Neural crest cell (in vitro differentiated cells): Measurements from ENCODE around the gene RUBCNL. TPM values are rescaled to one million over a fixed set of nuclear protein-coding genes. Genes with fewer than 3 reads are reported as not detected.
A peak's percentile ranks its signal among the peaks of the same experiment; 100 is the strongest.

ENCODE experiments used
- DNase-seq: peaks from one replicate; pipeline ENCODE4 v3.0.0; 2021; ENCODE audit warnings: low read depth, mixed read lengths, low spot score
- H3K27ac Mint-ChIP-seq: one replicate; pipeline ENCODE4 v1.8.0; 2021; ENCODE audit warnings: mild to moderate bottlenecking, mixed read lengths; ENCODE audit not compliant: unreplicated experiment
- H3K27me3 Mint-ChIP-seq: 2 replicates; pipeline ENCODE4 v1.8.0; 2021; ENCODE audit warnings: low read depth, mild to moderate bottlenecking, mixed read lengths
- H3K36me3 Mint-ChIP-seq: 2 replicates; pipeline ENCODE4 v1.8.0; 2021; ENCODE audit warnings: low read depth, mild to moderate bottlenecking, mixed read lengths
- H3K4me1 Mint-ChIP-seq: 2 replicates; pipeline ENCODE4 v1.8.0; 2021; ENCODE audit warnings: mixed read lengths
- H3K4me3 Mint-ChIP-seq: one replicate; pipeline ENCODE4 v1.8.0; 2021; ENCODE audit warnings: mild to moderate bottlenecking, mixed read lengths
- H3K9me3 Mint-ChIP-seq: 2 replicates; pipeline ENCODE4 v1.8.0; 2021; ENCODE audit warnings: mixed read lengths
- total RNA-seq: library from RNA; stranded (reverse); gene quantifications from 2 replicates; pipeline ENCODE4 v1.2.1, GENCODE V29; 2021
- TF ChIP-seq, protein P1 (sequence below): fragments of 200-600 bp; sonication (generic); conservative IDR thresholded peaks from 2 replicates; pipeline ENCODE4 v1.5.0; 2021; ENCODE audit warnings: antibody characterized with exemption, mild to moderate bottlenecking

The RUBCNL gene
- total RNA-seq, 1 donor from 2014 or later, result 29.7 TPM

DNA sequence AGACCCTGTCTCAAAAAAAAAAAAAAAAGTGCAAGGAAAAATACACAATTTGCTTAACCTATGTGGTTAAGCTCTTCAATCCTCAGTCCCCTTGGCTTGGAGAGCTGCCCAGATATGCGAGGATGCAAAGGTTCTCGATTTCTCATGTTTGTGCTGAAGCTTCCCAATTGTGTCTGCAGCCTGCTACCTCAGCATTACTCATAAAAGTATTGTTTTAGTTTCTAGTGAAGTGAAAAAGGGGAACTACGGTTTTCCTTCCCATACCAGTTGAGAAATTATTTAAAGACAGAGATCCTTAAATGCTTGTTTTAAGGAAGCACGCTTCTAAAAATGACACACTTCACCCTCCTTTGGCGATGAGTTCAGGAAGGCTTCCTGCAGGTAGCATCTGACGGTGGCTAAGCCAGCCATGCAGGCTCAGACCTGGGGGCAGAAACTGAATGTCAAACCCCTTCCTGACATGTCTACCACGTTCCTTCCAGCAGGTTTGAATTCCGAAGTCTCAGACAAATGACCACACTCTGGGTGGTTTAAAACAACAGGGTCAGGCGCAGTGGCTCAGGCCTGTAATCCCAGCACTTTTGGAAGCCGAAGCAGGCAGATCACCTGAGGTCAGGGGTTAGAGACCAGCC, 47.9 kb downstream of the RUBCNL start:
- H3K4me1 Mint-ChIP-seq, result peaks cover 26% of the 10 kb centered on the region
- H3K4me3 Mint-ChIP-seq, result no peak overlapping the region
- H3K36me3 Mint-ChIP-seq, result peaks cover 25% of the 10 kb centered on the region
- DNase-seq, result no peak
- no peak overlapping the region for H3K27ac Mint-ChIP-seq
- no peaks in the 10 kb centered on the region for H3K27me3 Mint-ChIP-seq
- peaks cover 10% of the 10 kb centered on the region for H3K9me3 Mint-ChIP-seq
- TF ChIP-seq, protein P1, sequence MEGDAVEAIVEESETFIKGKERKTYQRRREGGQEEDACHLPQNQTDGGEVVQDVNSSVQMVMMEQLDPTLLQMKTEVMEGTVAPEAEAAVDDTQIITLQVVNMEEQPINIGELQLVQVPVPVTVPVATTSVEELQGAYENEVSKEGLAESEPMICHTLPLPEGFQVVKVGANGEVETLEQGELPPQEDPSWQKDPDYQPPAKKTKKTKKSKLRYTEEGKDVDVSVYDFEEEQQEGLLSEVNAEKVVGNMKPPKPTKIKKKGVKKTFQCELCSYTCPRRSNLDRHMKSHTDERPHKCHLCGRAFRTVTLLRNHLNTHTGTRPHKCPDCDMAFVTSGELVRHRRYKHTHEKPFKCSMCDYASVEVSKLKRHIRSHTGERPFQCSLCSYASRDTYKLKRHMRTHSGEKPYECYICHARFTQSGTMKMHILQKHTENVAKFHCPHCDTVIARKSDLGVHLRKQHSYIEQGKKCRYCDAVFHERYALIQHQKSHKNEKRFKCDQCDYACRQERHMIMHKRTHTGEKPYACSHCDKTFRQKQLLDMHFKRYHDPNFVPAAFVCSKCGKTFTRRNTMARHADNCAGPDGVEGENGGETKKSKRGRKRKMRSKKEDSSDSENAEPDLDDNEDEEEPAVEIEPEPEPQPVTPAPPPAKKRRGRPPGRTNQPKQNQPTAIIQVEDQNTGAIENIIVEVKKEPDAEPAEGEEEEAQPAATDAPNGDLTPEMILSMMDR, result no peak

DNA sequence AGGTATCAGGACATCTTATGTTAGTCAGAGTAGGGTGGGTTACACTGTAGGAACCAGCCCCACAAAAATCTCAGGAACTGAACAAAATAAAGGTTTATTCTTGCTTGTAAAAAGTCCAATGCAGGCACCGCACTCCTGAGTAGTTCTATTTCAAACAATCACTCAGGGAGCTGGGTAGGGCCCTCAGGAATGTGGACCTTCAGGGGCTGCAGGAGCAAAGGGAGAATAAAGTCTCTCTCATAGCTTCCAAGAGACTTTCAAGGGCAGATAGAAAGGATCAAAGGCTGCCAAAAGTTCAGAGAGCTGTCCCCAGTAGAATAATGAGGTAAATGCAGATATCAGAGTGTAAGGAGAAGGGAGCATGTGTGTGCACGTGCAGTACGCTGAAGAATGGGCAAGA, 49.4 kb downstream of the RUBCNL start:
- H3K27ac Mint-ChIP-seq, result peak overlapping the region; percentile 60
- no peak for DNase-seq
- no peak overlapping the region for H3K4me3 Mint-ChIP-seq
- H3K4me1 Mint-ChIP-seq, result peaks cover 26% of the 10 kb centered on the region
- TF ChIP-seq, protein P1, result no peak
- H3K27me3 Mint-ChIP-seq, result no peaks in the 10 kb centered on the region
- peaks cover 25% of the 10 kb centered on the region for H3K36me3 Mint-ChIP-seq
- peaks cover 10% of the 10 kb centered on the region for H3K9me3 Mint-ChIP-seq

DNA sequence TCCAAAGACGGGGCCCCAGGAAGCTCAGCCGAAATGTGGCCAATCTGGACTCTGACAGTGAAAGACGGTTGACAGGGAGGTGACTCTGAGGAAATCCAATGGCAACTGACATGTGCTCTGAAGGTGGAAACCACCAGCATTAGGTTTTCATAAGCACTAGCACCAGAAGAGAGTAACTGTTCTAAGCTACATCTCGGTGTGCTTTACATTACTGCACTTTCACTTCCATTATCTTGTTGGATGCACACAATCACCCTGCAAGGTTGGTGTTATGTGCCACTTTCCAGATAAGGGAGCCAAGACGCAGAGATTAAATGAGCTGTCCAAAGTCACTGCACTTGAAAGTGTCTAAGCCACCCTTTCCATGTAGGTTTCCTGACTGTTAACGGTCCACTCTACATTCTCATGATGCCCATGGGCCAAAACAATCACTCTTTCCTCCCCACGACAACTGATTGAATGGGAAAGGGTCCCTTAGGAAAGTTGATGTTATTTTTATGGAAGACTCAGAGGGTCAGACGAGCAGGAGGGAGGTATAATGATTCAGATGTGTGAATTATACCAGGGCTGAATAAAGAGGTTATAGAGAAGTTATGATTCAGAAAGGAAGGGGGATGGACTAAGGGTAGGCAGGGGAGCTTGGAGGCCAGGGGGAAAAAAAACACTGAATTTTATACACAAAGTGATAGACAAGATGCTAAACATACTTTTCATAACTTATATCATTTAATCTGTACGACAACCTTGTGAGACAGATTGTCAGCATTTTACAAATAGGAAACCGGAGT, 52.8 kb downstream of the RUBCNL start:
- TF ChIP-seq, protein P1, result no peak
- H3K4me3 Mint-ChIP-seq, result no peak overlapping the region
- H3K27ac Mint-ChIP-seq, result no peak overlapping the region
- peaks cover 7% of the 10 kb centered on the region for H3K4me1 Mint-ChIP-seq
- no peaks in the 10 kb centered on the region for H3K27me3 Mint-ChIP-seq
- H3K9me3 Mint-ChIP-seq, result peaks cover 10% of the 10 kb centered on the region
- peaks cover 15% of the 10 kb centered on the region for H3K36me3 Mint-ChIP-seq
- no peak for DNase-seq

DNA sequence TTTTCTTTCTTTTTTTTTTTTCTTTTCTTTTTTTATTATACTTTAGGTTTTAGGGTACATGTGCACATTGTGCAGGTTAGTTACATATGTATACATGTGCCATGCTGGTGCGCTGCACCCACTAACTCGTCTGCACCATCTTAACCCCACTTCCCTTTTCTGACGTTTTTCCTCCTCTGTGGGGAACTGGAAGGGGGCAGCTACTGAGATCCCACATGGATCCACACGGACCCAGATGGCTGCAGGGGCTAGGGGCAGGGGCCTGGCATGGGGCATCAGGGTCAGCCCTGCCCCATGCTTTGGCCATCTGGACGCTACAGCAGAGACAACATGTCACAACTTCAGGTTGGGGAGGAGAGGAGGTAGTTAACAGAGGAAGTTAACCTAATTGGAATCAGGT, 54.3 kb downstream of the RUBCNL start:
- Mint-ChIP-seq H3K4me1 (peaks cover 4% of the 10 kb centered on the region), H3K36me3 (peaks cover 14% of the 10 kb centered on the region), H3K27ac (no peak overlapping the region), H3K4me3 (no peak overlapping the region), H3K27me3 (no peaks in the 10 kb centered on the region), H3K9me3 (peaks cover 9% of the 10 kb centered on the region)
- TF ChIP-seq, protein P1, result no peak
- no peak for DNase-seq

DNA sequence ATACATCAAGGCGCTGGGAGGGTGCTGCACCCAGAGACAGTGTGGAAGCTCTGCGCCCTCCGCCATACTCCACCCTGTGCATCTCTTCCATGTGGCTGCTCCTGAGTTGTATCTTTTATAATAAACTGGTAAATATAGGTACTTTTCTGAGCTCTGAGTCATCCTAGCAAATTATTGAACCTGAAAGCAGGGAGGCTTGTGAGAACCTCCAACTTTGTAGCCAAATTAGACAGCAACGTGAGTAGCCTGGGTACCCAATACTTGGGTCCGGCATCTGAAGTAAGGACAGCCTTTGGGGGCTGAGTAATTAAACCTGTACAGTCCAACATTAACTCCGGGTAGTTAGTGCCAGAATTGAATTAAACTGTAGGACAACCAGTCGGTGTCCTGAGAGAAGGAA, 57.4 kb downstream of the RUBCNL start:
- TF ChIP-seq, protein P1, result no peak

More for the DNA sequence above, 57.4 kb downstream of the RUBCNL start:
- no peaks in the 10 kb centered on the region for H3K9me3 Mint-ChIP-seq
- H3K27ac Mint-ChIP-seq, result no peak overlapping the region
- no peak overlapping the region for H3K4me3 Mint-ChIP-seq
- H3K27me3 Mint-ChIP-seq, result no peaks in the 10 kb centered on the region
- peaks cover 2% of the 10 kb centered on the region for H3K36me3 Mint-ChIP-seq
- DNase-seq, result no peak
- no peaks in the 10 kb centered on the region for H3K4me1 Mint-ChIP-seq
